ENCODE data around the gene HSPB9. TPM values are rescaled to one million over a fixed set of nuclear protein-coding genes. Genes with fewer than 3 reads are reported as not detected.
A peak's percentile ranks its signal among the peaks of the same experiment; 100 is the strongest.

HSPB9 gene
- total RNA-seq (under 1 TPM in 1 of 7 donors, not detected in 6; 0.19 TPM), polyA plus RNA-seq (under 1 TPM; 0.11 to 0.17 (median 0.16) TPM)
- long read RNA-seq, donor 1: 0 reads
- long read RNA-seq, donor 2, partial matches to known transcripts: 0 of 3 reads
- long read RNA-seq, donor 2, other reads (novel, unspliced or antisense): 0 of 3 reads

GRCh38 chr17:42122371-42123303 lies at the start of gene HSPB9:
Gene HSPB9 (plus strand): TSS chr17:42122804. CDS start chr17:42122851, 47 bp downstream.
- Histone ChIP-seq H3K27ac (peak within 1 kb of the TSS in 4 of 8 donors; percentile 69 to 84 (median 80)), H3K4me1 (peaks cover 10 to 41% (median 26%) of the 10 kb centered on the region in 6 donors), H3K9me3 (no peaks in the 10 kb centered on the region), H3K27me3 (replicated peaks in 1 of 7) (no peaks in the 10 kb centered on the region), H3K4me3 (peak within 1 kb of the TSS in 1 of 8 donors; percentile 86), H3K36me3 (peaks cover 0 to 66% (median 39%) of the 10 kb centered on the region in 6 donors)
- WGBS, 5 donors: 88 to 92% (median 91%) methylated on average over 49 to 61 of the region's 61 CpGs
- intact Hi-C loops (cut with DNase I; ENCODE audit: low total_unique reads): no loop called here
- no peak for TF ChIP-seq CTCF (IDR thresholded peaks at IDR 0.05 in 8 of 11, conservative IDR thresholded peaks at IDR 0.05 in 3 of 11)
- TF ChIP-seq POLR2AphosphoS5 (IDR thresholded peaks at IDR 0.05): peak in 2 of 3 donors; percentile 16 to 72
- DNase-seq: no peak

GRCh38 chr17:42075789-42076188 lies 46.8 kb upstream of the HSPB9 start:
- H3K27me3 ChIP-seq (replicated peaks in 1 of 7): peaks cover 0 to 32% (median 16%) of the 10 kb centered on the region in 7 donors
- H3K4me1 ChIP-seq: peaks cover 0 to 20% (median 15%) of the 10 kb centered on the region in 6 donors
- 76 to 86% (median 79%) methylated on average over 6 of the region's 6 CpGs for WGBS, 5 donors
- H3K9me3 ChIP-seq: no peaks in the 10 kb centered on the region
- TF ChIP-seq POLR2A (IDR thresholded peaks at IDR 0.05) (no peak), POLR2AphosphoS5 (IDR thresholded peaks at IDR 0.05) (no peak), CTCF (IDR thresholded peaks at IDR 0.05 in 8 of 11, conservative IDR thresholded peaks at IDR 0.05 in 3 of 11) (no peak)
- no peaks in the 10 kb centered on the region for H3K36me3 ChIP-seq
- H3K4me3 ChIP-seq: no peak overlapping the region
- DNase-seq: no peak
- intact Hi-C loops (cut with DNase I; ENCODE audit: low total_unique reads): no loop called here
- H3K27ac ChIP-seq: no peak overlapping the region

- intact Hi-C loops (cut with DNase I; ENCODE audit: low total_unique reads): no loop called here
- Histone ChIP-seq H3K4me3 (no peak overlapping the region), H3K9me3 (no peaks in the 10 kb centered on the region), H3K27me3 (replicated peaks in 1 of 7) (peaks cover 0 to 20% (median 12%) of the 10 kb centered on the region in 7 donors), H3K36me3 (no peaks in the 10 kb centered on the region), H3K27ac (no peak overlapping the region), H3K4me1 (peaks cover 0 to 14% (median 10%) of the 10 kb centered on the region in 6 donors)
- no peak for DNase-seq
- no peak for TF ChIP-seq POLR2A (IDR thresholded peaks at IDR 0.05)
- 70 to 92% (median 82%) methylated on average over 4 of the region's 4 CpGs for WGBS, 5 donors
Observed at GRCh38 chr17:42076797-42077559, 45.6 kb upstream of the HSPB9 start.

GRCh38 chr17:42077755-42078154 lies 44.8 kb upstream of the HSPB9 start:
- TF ChIP-seq POLR2A (IDR thresholded peaks at IDR 0.05) (no peak), POLR2AphosphoS5 (IDR thresholded peaks at IDR 0.05) (no peak), CTCF (IDR thresholded peaks at IDR 0.05 in 8 of 11, conservative IDR thresholded peaks at IDR 0.05 in 3 of 11) (no peak)
- peaks cover 0 to 13% (median 4%) of the 10 kb centered on the region in 7 donors for H3K27me3 ChIP-seq (replicated peaks in 1 of 7)
- intact Hi-C loops (cut with DNase I; ENCODE audit: low total_unique reads): no loop called here
- H3K27ac ChIP-seq: no peak overlapping the region
- DNase-seq: no peak
- no peak overlapping the region for H3K4me3 ChIP-seq
- H3K4me1 ChIP-seq: peaks cover 0 to 6% (median 3%) of the 10 kb centered on the region in 6 donors
- H3K36me3 ChIP-seq: no peaks in the 10 kb centered on the region
- WGBS, 5 donors: 93 to 100% (median 98%) methylated on average over 5 of the region's 5 CpGs
- H3K9me3 ChIP-seq: no peaks in the 10 kb centered on the region
